Caco-2 (cell line): ENCODE measurements around the gene TLR8. TPM values are rescaled to one million over a fixed set of nuclear protein-coding genes. Genes with fewer than 3 reads are reported as not detected.
A peak's percentile ranks its signal among the peaks of the same experiment; 100 is the strongest.

Source experiments
- BruUV-seq: library from RNA; stranded (reverse); fragments of 400-500 nt; replicated peaks from 2 replicates; lab custom pipeline; 2021; lab: Mats Ljungman, UMichigan
- CTCF ChIA-PET: fragments of 300-600 bp; sonication (Branson Sonifier 250); formaldehyde crosslinking; loops from one replicate; lab custom pipeline; 2022; ENCODE audit warnings: antibody characterized with exemption; lab: Charles Lee
- POLR2A ChIA-PET: fragments of 300-600 bp; sonication (Branson Sonifier 250); formaldehyde crosslinking; loops from one replicate; lab custom pipeline; 2022; ENCODE audit warnings: antibody characterized with exemption; lab: Charles Lee
- DNase-seq, 2 experiments: peaks; one replicate each; pipeline versions ENCODE4 v3.0.0 to v3.0.0-alpha.2; 2020 to 2022
- H3K27me3 ChIP-seq: replicated peaks from 2 replicates; pipeline ENCODE4 v1.6.0; 2011; ENCODE audit warnings: low read length; ENCODE audit not compliant: control insufficient read depth, insufficient read depth
- H3K36me3 ChIP-seq: 2 replicates; pipeline ENCODE4 v1.5.1; 2011; ENCODE audit warnings: low read length; ENCODE audit not compliant: control insufficient read depth, insufficient read depth
- H3K4me1 ChIP-seq: fragments of 250-450 bp; sonication (Bioruptor Pico); 2 replicates; pipeline ENCODE4 v1.5.1; 2020; ENCODE audit warnings: mild to moderate bottlenecking
- H3K4me3 ChIP-seq: 2 replicates; pipeline ENCODE4 v1.5.1; 2011; ENCODE audit warnings: low read depth, mild to moderate bottlenecking, control low read depth, low read length
- H3K9me3 ChIP-seq: fragments of 250-450 bp; sonication (Bioruptor Pico); 2 replicates; pipeline ENCODE4 v1.5.1; 2020; ENCODE audit warnings: mild to moderate bottlenecking, moderate library complexity
- H3K27ac Mint-ChIP-seq: one replicate; pipeline ENCODE4 v1.8.0; 2022; ENCODE audit warnings: mixed read lengths; ENCODE audit not compliant: unreplicated experiment
- H3K27me3 Mint-ChIP-seq: one replicate; pipeline ENCODE4 v1.8.0; 2022; ENCODE audit warnings: mixed read lengths; ENCODE audit not compliant: insufficient read depth, unreplicated experiment
- H3K36me3 Mint-ChIP-seq: one replicate; pipeline ENCODE4 v1.8.0; 2022; ENCODE audit warnings: mild to moderate bottlenecking, mixed read lengths; ENCODE audit not compliant: insufficient read depth, unreplicated experiment
- H3K4me1 Mint-ChIP-seq: one replicate; pipeline ENCODE4 v1.8.0; 2022; ENCODE audit warnings: low read depth, mixed read lengths; ENCODE audit not compliant: unreplicated experiment
- H3K4me3 Mint-ChIP-seq: one replicate; pipeline ENCODE4 v1.8.0; 2022; ENCODE audit warnings: mild to moderate bottlenecking, moderate library complexity, mixed read lengths; ENCODE audit not compliant: unreplicated experiment
- H3K9me3 Mint-ChIP-seq: one replicate; pipeline ENCODE4 v1.8.0; 2022; ENCODE audit warnings: mixed read lengths; ENCODE audit not compliant: unreplicated experiment
- CTCF ChIP-seq, 2 experiments: fragments of 200-600 bp in 1 of 2; IDR thresholded peaks; 1 replicate in 1 of 2; 2 replicates in 1 of 2; pipeline versions ENCODE4 v1.5.1 to v1.8.0; 2011 to 2022; ENCODE audit warnings: antibody characterized with exemption in 1 of 2, control low read depth in 1 of 2, inconsistent platforms in 1 of 2, low read depth in 1 of 2, low read length in 1 of 2, mild to moderate bottlenecking in 1 of 2, moderate library complexity in 1 of 2; ENCODE audit not compliant: insufficient read depth in 1 of 2, severe bottlenecking in 1 of 2, unreplicated experiment in 1 of 2
- intact Hi-C: fragments of 100-400 bp; cut with micrococcal nuclease; formaldehyde crosslinking; loops from one replicate; pipeline ENCODE4 v1.10.0; 2022; ENCODE audit not compliant: unreplicated experiment
- total RNA-seq: library from RNA; stranded (reverse); gene quantifications from 2 replicates; pipeline ENCODE4 v1.2.3, GENCODE V29; 2022

Gene TLR8
- total RNA-seq, 1 experiment from 2014 or later: not detected

- no peaks in the 10 kb centered on the region for H3K27me3 Mint-ChIP-seq
- H3K4me1 ChIP-seq: peaks cover 24% of the 10 kb centered on the region
- H3K9me3 ChIP-seq: no peaks in the 10 kb centered on the region
- TF ChIP-seq CTCF (IDR thresholded peaks at IDR 0.05; ENCODE audit: insufficient read depth in 1 of 2, low read depth in 1 of 2, low read length in 1 of 2, severe bottlenecking in 1 of 2, unreplicated experiment in 1 of 2): no peak
- no peak overlapping the region for H3K4me3 ChIP-seq
- DNase-seq: no peak
- CTCF ChIA-PET: no interaction called here
- intact Hi-C loops: no loop called here
- no peaks in the 10 kb centered on the region for H3K36me3 ChIP-seq
- POLR2A ChIA-PET: no interaction called here
- H3K27ac Mint-ChIP-seq: no peak overlapping the region
- H3K4me1 Mint-ChIP-seq: no peaks in the 10 kb centered on the region
- no peaks in the 10 kb centered on the region for H3K27me3 ChIP-seq
- no peak overlapping the region for H3K4me3 Mint-ChIP-seq
- BruUV-seq: no TSS peak
- H3K9me3 Mint-ChIP-seq: no peaks in the 10 kb centered on the region
- H3K36me3 Mint-ChIP-seq: no peaks in the 10 kb centered on the region
These were observed 43.7 kb downstream of the TLR8 start for GRCh38 chrX:12949927-12950656.

DNA sequence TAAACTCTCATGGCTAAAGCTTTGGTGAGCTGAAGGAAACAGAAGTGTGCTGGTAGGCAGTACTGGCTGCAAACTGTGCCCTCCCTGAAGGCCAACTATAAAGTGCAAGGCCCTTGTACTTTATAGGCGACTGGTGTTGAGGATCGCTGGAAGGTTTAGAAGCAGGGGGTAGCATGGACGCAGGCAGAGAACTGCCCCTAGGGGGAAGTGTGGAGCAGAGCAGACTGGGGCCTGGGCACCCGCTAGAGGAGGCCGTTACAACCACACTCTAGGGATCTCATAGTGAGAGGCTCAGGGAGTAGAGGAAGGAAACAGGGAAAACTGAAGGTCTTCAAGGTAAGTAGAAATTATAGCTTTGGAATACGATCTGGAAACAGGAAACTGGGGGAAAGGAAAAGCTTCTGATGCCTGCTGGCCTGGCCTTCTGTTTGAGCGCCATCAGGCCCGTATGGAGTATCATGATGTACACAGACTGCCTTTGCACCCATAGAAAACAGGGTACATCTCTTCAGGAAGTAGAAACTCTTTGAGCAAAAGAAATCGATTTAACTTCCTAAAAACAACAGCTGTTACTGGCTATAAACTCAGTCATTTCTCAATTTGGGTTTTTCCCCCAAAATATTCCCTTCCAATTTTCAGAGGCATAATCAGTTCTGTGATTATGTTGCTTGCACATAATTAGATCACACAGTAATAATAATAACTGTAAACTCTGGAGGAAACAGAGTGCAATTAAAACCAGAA is 44.6 kb downstream of the TLR8 start:
- BruUV-seq: no TSS peak
- peaks cover 23% of the 10 kb centered on the region for H3K4me1 ChIP-seq
- TF ChIP-seq CTCF (IDR thresholded peaks at IDR 0.05; ENCODE audit: insufficient read depth in 1 of 2, low read depth in 1 of 2, low read length in 1 of 2, severe bottlenecking in 1 of 2, unreplicated experiment in 1 of 2): peak in 1 of 2 experiments; percentile 14
- Mint-ChIP-seq H3K36me3 (no peaks in the 10 kb centered on the region), H3K4me1 (no peaks in the 10 kb centered on the region), H3K27ac (no peak overlapping the region), H3K9me3 (no peaks in the 10 kb centered on the region), H3K4me3 (no peak overlapping the region), H3K27me3 (no peaks in the 10 kb centered on the region)
- intact Hi-C loops: no loop called here
- DNase-seq: peak in 1 of 2 experiments; percentile 19
- POLR2A ChIA-PET: no interaction called here
- no peak overlapping the region for H3K4me3 ChIP-seq
- CTCF ChIA-PET: no interaction called here
- no peaks in the 10 kb centered on the region for H3K27me3 ChIP-seq
- no peaks in the 10 kb centered on the region for H3K36me3 ChIP-seq
- H3K9me3 ChIP-seq: no peaks in the 10 kb centered on the region

DNA sequence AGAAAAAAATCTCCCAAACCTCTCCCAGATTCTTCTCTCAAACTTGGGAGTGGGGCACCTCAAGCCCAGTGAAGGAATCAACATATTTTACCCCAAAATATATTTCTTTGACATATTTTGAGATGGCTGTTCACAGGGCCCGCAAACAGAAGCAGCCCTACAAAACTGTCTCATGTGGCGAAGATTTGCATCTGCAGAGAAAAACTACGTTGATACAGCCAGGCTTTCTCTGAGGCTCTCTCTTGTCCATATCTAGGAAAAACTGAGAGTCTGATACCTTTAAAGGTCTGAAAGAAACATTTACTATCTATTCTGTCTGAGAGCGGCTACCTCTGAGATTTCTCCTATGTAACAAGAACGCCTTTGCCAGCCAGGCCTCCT is 45.2 kb downstream of the TLR8 start:
- no peak overlapping the region for H3K27ac Mint-ChIP-seq
- H3K4me3 Mint-ChIP-seq: no peak overlapping the region
- no peaks in the 10 kb centered on the region for H3K36me3 Mint-ChIP-seq
- H3K4me1 Mint-ChIP-seq: no peaks in the 10 kb centered on the region
- Histone ChIP-seq H3K27me3 (no peaks in the 10 kb centered on the region), H3K4me1 (peaks cover 22% of the 10 kb centered on the region), H3K4me3 (no peak overlapping the region), H3K36me3 (no peaks in the 10 kb centered on the region), H3K9me3 (no peaks in the 10 kb centered on the region)
- no peaks in the 10 kb centered on the region for H3K27me3 Mint-ChIP-seq
- TF ChIP-seq CTCF (IDR thresholded peaks at IDR 0.05; ENCODE audit: insufficient read depth in 1 of 2, low read depth in 1 of 2, low read length in 1 of 2, severe bottlenecking in 1 of 2, unreplicated experiment in 1 of 2): no peak
- CTCF ChIA-PET: no interaction called here
- no peak for DNase-seq
- intact Hi-C loops: no loop called here
- BruUV-seq: no TSS peak
- POLR2A ChIA-PET: no interaction called here
- no peaks in the 10 kb centered on the region for H3K9me3 Mint-ChIP-seq
